MM.1S (cell line): ENCODE results near the gene ZXDC.

Source experiments
- DNase-seq: peaks from one replicate; pipeline ENCODE4 v3.0.0-alpha.2; 2015
- H2AFZ ChIP-seq: fragments of 300-600 bp; sonication (generic); 2 replicates; pipeline ENCODE4 v1.6.0; 2016; ENCODE audit warnings: antibody characterized with exemption, low read length
- H3F3A ChIP-seq: fragments of 300-600 bp; sonication (generic); 2 replicates; pipeline ENCODE4 v1.6.1; 2016; ENCODE audit warnings: mild to moderate bottlenecking, antibody characterized with exemption, low read length, moderate library complexity, mixed read lengths; ENCODE audit not compliant: insufficient read depth
- H3K27ac ChIP-seq: fragments of 300-600 bp; sonication (generic); 2 replicates; pipeline ENCODE4 v1.5.1; 2016; ENCODE audit warnings: mild to moderate bottlenecking, low read length
- H3K27me3 ChIP-seq: fragments of 300-600 bp; sonication (generic); replicated peaks from 2 replicates; pipeline ENCODE4 v1.6.0; 2016; ENCODE audit warnings: low read length; ENCODE audit not compliant: insufficient read depth
- H3K36me3 ChIP-seq: fragments of 300-600 bp; sonication (generic); replicated peaks from 2 replicates; pipeline ENCODE4 v1.6.1; 2016; ENCODE audit warnings: mild to moderate bottlenecking, low read length, mixed read lengths; ENCODE audit not compliant: insufficient read depth
- H3K4me1 ChIP-seq: fragments of 300-600 bp; sonication (generic); 2 replicates; pipeline ENCODE4 v1.6.1; 2016; ENCODE audit warnings: low read length, mixed read lengths
- H3K4me2 ChIP-seq: fragments of 300-600 bp; sonication (generic); 2 replicates; pipeline ENCODE4 v1.6.0; 2016; ENCODE audit warnings: low read depth, low read length
- H3K4me3 ChIP-seq: fragments of 300-600 bp; sonication (generic); 2 replicates; pipeline ENCODE4 v1.5.1; 2016; ENCODE audit warnings: low read length, mixed read lengths
- H3K79me2 ChIP-seq: fragments of 300-600 bp; sonication (generic); 2 replicates; pipeline ENCODE4 v1.6.1; 2016; ENCODE audit warnings: mixed run types, low read length, mixed read lengths
- H3K9ac ChIP-seq: fragments of 300-600 bp; sonication (generic); 2 replicates; pipeline ENCODE4 v1.6.1; 2016; ENCODE audit warnings: low read length, mixed read lengths
- H3K9me2 ChIP-seq: fragments of 300-600 bp; sonication (generic); replicated peaks from 2 replicates; pipeline ENCODE4 v1.6.1; 2016; ENCODE audit warnings: mild to moderate bottlenecking, low read length, mixed read lengths; ENCODE audit not compliant: insufficient read depth
- H3K9me3 ChIP-seq: fragments of 300-600 bp; sonication (generic); replicated peaks from 2 replicates; pipeline ENCODE4 v1.6.1; 2016; ENCODE audit warnings: mild to moderate bottlenecking, low read length, mixed read lengths; ENCODE audit not compliant: insufficient read depth
- H4K20me1 ChIP-seq: fragments of 300-600 bp; sonication (generic); 2 replicates; pipeline ENCODE4 v1.6.1; 2016; ENCODE audit warnings: mild to moderate bottlenecking, low read length, moderate library complexity, mixed read lengths; ENCODE audit not compliant: insufficient read depth
- CTCF ChIP-seq: fragments of 300-600 bp; sonication (generic); IDR thresholded peaks from 2 replicates; pipeline ENCODE4 v1.5.1; 2016; ENCODE audit warnings: antibody characterized with exemption, low read length, mixed read lengths
- EZH2 ChIP-seq: fragments of 300-600 bp; sonication (generic); optimal IDR thresholded peaks from 2 replicates; pipeline ENCODE3; 2017; ENCODE audit warnings: low read depth, mild to moderate bottlenecking, antibody characterized with exemption, low read length, mixed read lengths
- EZH2phosphoT487 ChIP-seq: fragments of 300-600 bp; sonication (generic); IDR thresholded peaks from 2 replicates; pipeline ENCODE4 v1.6.1; 2018; ENCODE audit warnings: antibody characterized with exemption, low read length

Gene ZXDC

GRCh38 chr3:126477061-126477380 lies 1.3 kb upstream of the ZXDC start:
- Histone ChIP-seq H3K9me3 (no peaks in the 10 kb centered on the region), H3K9me2 (no peaks in the 10 kb centered on the region), H2AFZ (no peak overlapping the region), H3K4me1 (peaks cover 18% of the 10 kb centered on the region), H4K20me1 (0 out of 2 replicates have a peak, but pooled peaks cover 5% of the 10 kb centered on the region), H3K27me3 (no peaks in the 10 kb centered on the region), H3F3A (peaks cover 4% of the 10 kb centered on the region; the same call in 1 of the 2 replicates), H3K9ac (no peak overlapping the region), H3K4me3 (no peak overlapping the region), H3K79me2 (peaks cover 30% of the 10 kb centered on the region), H3K4me2 (no peak overlapping the region), H3K27ac (no peak overlapping the region), H3K36me3 (no peaks in the 10 kb centered on the region; the same call in 1 of the 2 replicates)
- no peak for DNase-seq
- no peak for TF ChIP-seq EZH2phosphoT487
- TF ChIP-seq CTCF: no peak
- no peak for TF ChIP-seq EZH2

GRCh38 chr3:126476166-126477060 lies 722 bp upstream of the ZXDC start:
- no peaks in the 10 kb centered on the region for H3K9me3 ChIP-seq
- no peaks in the 10 kb centered on the region; the same call in 1 of the 2 replicates for H3K36me3 ChIP-seq
- no peak for DNase-seq
- H3K9me2 ChIP-seq: no peaks in the 10 kb centered on the region
- H3K9ac ChIP-seq: peak overlapping the region; percentile 59
- 0 out of 2 replicates have a peak, but pooled peaks cover 5% of the 10 kb centered on the region for H4K20me1 ChIP-seq
- H3K4me1 ChIP-seq: peaks cover 18% of the 10 kb centered on the region
- H3F3A ChIP-seq: peaks cover 4% of the 10 kb centered on the region; the same call in 1 of the 2 replicates
- H3K4me3 ChIP-seq: peak overlapping the region; percentile 80
- no peaks in the 10 kb centered on the region for H3K27me3 ChIP-seq
- peaks cover 36% of the 10 kb centered on the region for H3K79me2 ChIP-seq
- H3K4me2 ChIP-seq: peak overlapping the region; percentile 95
- TF ChIP-seq CTCF: no peak
- no peak for TF ChIP-seq EZH2
- no peak for TF ChIP-seq EZH2phosphoT487
- H2AFZ ChIP-seq: peak overlapping the region; percentile 100
- H3K27ac ChIP-seq: no peak overlapping the region

GRCh38 chr3:126474498-126475412 lies 936 bp downstream of the ZXDC start:
- DNase-seq: peak; percentile 69
- peak overlapping the region; percentile 78 for H3K4me3 ChIP-seq

More at GRCh38 chr3:126474498-126475412, 936 bp downstream of the ZXDC start:
- Histone ChIP-seq H3K9me2 (no peaks in the 10 kb centered on the region), H3K9ac (peak overlapping the region; percentile 56; the same call in 1 of the 2 replicates), H4K20me1 (0 out of 2 replicates have a peak, but pooled peaks cover 5% of the 10 kb centered on the region), H3K79me2 (peaks cover 53% of the 10 kb centered on the region), H3K27me3 (no peaks in the 10 kb centered on the region), H3K4me1 (peaks cover 18% of the 10 kb centered on the region), H3K36me3 (peaks cover 9% of the 10 kb centered on the region; the same call in 1 of the 2 replicates), H3F3A (peaks cover 4% of the 10 kb centered on the region; the same call in 1 of the 2 replicates), H3K27ac (peak overlapping the region; percentile 32; the same call in 1 of the 2 replicates), H3K9me3 (no peaks in the 10 kb centered on the region), H2AFZ (no peak overlapping the region), H3K4me2 (peak overlapping the region; percentile 99)
- TF ChIP-seq EZH2: no peak
- no peak; the same call in 1 of the 2 replicates for TF ChIP-seq CTCF
- TF ChIP-seq EZH2phosphoT487: no peak
